ENCODE results near the gene CIBAR2.

DNA sequence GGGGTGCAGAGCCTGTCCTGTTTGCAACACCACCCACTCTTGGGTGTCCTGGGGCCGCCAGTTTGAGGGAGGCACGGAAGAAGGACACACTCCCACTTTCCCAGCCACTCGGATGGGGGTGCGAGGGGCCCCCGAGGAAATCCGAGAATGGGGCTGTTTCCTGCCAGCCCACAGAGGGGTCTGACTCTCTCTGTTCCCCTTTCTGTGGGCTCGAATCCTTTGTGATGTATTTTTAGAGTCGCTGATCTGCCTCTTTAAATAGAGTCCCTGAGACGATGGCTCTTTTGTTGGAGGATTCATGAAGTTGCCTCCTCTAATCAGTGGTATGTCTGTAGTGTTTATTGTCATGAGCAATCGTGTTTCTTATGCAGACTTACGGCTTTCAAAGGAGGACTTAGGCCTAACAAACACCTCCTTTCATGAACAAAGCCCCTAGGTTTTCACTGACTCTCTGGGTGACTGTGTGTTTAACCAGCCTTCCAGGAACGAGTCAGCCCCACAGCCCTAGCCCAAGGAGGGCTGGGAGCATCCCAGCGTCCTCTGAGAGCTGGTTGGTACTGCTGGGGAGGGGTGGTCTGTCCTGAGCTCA lies 29.1 kb downstream of the CIBAR2 start:
- TF ChIP-seq, protein P1, sequence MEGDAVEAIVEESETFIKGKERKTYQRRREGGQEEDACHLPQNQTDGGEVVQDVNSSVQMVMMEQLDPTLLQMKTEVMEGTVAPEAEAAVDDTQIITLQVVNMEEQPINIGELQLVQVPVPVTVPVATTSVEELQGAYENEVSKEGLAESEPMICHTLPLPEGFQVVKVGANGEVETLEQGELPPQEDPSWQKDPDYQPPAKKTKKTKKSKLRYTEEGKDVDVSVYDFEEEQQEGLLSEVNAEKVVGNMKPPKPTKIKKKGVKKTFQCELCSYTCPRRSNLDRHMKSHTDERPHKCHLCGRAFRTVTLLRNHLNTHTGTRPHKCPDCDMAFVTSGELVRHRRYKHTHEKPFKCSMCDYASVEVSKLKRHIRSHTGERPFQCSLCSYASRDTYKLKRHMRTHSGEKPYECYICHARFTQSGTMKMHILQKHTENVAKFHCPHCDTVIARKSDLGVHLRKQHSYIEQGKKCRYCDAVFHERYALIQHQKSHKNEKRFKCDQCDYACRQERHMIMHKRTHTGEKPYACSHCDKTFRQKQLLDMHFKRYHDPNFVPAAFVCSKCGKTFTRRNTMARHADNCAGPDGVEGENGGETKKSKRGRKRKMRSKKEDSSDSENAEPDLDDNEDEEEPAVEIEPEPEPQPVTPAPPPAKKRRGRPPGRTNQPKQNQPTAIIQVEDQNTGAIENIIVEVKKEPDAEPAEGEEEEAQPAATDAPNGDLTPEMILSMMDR (IDR thresholded peaks at IDR 0.05) = no peak
- TF ChIP-seq POLR2A (IDR thresholded peaks at IDR 0.05) = no peak

Data from Peyer's patch (tissue), 4 donors.